Kidney epithelial cell (primary cell): ENCODE results near the gene HOXA2. TPM values are rescaled to one million over a fixed set of nuclear protein-coding genes. Genes with fewer than 3 reads are reported as not detected.

Source experiments
- DNase-seq: peaks from one replicate; pipeline ENCODE4 v3.0.0-alpha.2; 2010; ENCODE audit warnings: low read depth
- H3K27me3 ChIP-seq: 2 replicates; pipeline ENCODE4 v1.6.0; 2011; ENCODE audit warnings: low read length; ENCODE audit not compliant: control insufficient read depth, insufficient read depth
- H3K36me3 ChIP-seq: 2 replicates; pipeline ENCODE4 v1.5.1; 2011; ENCODE audit warnings: low read length; ENCODE audit not compliant: control insufficient read depth, insufficient read depth
- H3K4me3 ChIP-seq: 2 replicates; pipeline ENCODE4 v1.5.1; 2011; ENCODE audit warnings: low read depth, mild to moderate bottlenecking, control low read depth, low read length
- CTCF ChIP-seq: IDR thresholded peaks from 2 replicates; pipeline ENCODE4 v1.5.1; 2011; ENCODE audit warnings: mild to moderate bottlenecking, moderate library complexity, low read length, control low read depth, inconsistent platforms; ENCODE audit not compliant: insufficient read depth, poor library complexity, severe bottlenecking
- total RNA-seq: library from RNA; depleted of rRNA; stranded (reverse); fragments of >200 nt; gene quantifications from 2 replicates; pipeline ENCODE4 v1.2.3, GENCODE V29; 2015

The HOXA2 gene
- total RNA-seq, 1 donor from 2014 or later = 1.1 TPM

DNA sequence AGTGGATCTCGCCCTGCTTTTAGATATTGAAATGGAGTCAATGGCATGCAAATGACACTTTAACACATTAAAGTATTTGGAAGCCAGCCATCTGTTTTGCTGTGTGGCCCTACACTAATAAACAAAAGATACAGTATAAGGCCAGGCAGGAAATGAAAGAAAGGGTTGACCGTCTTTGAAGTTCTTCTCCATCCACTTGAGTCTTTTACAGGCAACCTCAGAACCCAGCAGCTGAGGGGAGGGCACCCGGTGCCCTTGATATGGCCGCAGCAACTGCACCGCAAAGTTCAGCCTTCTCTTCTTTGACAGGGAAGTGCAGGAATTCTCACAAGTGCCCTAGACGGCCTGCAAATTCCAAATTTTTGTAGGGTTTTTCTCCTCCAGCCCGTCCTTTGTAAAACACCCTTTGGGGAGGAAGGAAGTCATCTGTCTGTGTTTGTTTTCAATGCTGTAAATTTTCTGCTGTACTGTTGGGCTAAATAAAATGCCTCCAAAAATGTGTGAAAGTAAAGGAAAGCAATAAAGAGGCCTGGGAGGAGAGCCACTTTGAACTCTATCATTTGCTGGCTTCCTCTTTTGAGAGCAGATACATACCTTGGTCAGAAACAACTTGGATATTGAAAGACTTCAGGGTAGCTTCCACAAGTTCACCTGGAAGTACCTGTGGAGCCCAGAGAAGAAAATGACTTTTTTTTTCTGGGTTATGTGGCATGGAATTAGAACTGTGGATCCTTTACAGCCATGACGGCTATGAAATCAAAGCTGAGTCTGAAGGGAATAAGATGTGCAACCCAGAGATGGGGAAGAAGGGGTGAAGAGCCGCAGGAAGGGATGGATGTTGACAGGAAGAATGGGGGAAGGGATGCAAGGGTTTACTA is 10.3 kb downstream of the HOXA2 start:
- no peak for TF ChIP-seq CTCF
- Histone ChIP-seq H3K27me3 (peaks cover 11% of the 10 kb centered on the region), H3K36me3 (no peaks in the 10 kb centered on the region), H3K4me3 (no peak overlapping the region)
- no peak for DNase-seq

DNA sequence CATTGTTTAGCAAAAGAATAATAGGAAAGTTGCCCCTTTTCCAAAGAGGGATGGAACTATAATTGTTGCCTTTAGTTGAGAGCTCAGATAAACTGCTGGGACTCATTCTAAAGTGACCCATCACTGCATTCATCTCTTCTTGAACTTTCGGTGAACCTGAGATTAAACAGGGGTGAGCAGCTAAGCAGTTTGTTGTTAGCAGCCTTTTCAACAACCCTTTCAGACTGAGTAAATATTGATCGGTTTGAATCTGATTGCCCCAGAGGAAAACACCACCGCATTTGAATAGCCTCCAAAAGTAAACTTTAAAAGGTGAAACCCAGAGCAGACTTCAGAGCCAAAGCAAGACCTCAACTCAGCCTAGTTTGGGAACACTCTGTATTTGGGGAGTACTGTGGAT is 11.4 kb downstream of the HOXA2 start:
- peaks cover 11% of the 10 kb centered on the region for H3K27me3 ChIP-seq
- no peak for TF ChIP-seq CTCF
- H3K36me3 ChIP-seq = no peaks in the 10 kb centered on the region
- DNase-seq = no peak
- no peak overlapping the region for H3K4me3 ChIP-seq

- Histone ChIP-seq H3K4me3 (peak overlapping the region; percentile 20), H3K27me3 (peaks cover 11% of the 10 kb centered on the region), H3K36me3 (no peaks in the 10 kb centered on the region)
- no peak for TF ChIP-seq CTCF
- no peak for DNase-seq
These were observed 14.2 kb downstream of the HOXA2 start for GRCh38 chr7:27088002-27088922.

- TF ChIP-seq CTCF = no peak
- DNase-seq = no peak
- H3K27me3 ChIP-seq = peaks cover 11% of the 10 kb centered on the region
- H3K36me3 ChIP-seq = no peaks in the 10 kb centered on the region
- no peak overlapping the region for H3K4me3 ChIP-seq
These were observed 18.8 kb downstream of the HOXA2 start for GRCh38 chr7:27083646-27084045.

DNA sequence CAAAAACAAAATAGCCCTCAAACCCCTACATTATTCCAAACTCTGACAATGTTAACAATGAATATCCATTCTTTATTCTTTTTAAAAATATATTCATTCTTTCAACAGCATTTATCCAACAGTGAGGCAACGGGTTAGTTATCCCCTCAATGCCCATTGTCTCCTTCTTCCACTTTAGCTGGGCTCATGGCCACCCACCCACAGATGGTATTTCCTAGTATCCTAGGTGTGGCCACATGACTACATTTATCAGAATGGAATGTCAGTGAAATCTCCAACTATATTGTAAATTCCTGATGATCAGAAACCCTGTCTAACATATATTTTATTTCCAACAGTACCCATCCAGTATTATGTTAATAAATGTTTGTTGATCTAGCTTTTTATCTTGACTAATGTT is 20.3 kb downstream of the HOXA2 start:
- DNase-seq = no peak
- Histone ChIP-seq H3K4me3 (no peak overlapping the region), H3K36me3 (no peaks in the 10 kb centered on the region), H3K27me3 (no peaks in the 10 kb centered on the region)
- no peak for TF ChIP-seq CTCF
